Osteoblast (primary cell): ENCODE data around the gene ALKBH1. TPM values are rescaled to one million over a fixed set of nuclear protein-coding genes. Genes with fewer than 3 reads are reported as not detected.
"Not testable (repeated sequence)": the region's sequence is repeated elsewhere in the genome, so short reads cannot be mapped to it uniquely, and the experiment has no call there.

Source experiments
- DNase-seq: peaks from one replicate; pipeline ENCODE4 v3.0.0; 2011; ENCODE audit warnings: low spot score, mixed read lengths; ENCODE audit not compliant: insufficient read length; ENCODE audit errors: missing footprints
- H2AFZ ChIP-seq: 2 replicates; pipeline ENCODE4 v1.6.0; 2011; ENCODE audit warnings: mild to moderate bottlenecking, low read length
- H3K27ac ChIP-seq: 2 replicates; pipeline ENCODE4 v1.5.1; 2011; ENCODE audit warnings: mild to moderate bottlenecking, low read depth, low read length, moderate library complexity
- H3K27me3 ChIP-seq: 2 replicates; pipeline ENCODE4 v1.6.0; 2012; ENCODE audit warnings: mild to moderate bottlenecking, control low read depth, inconsistent platforms, low read length, moderate library complexity; ENCODE audit not compliant: insufficient read depth
- H3K36me3 ChIP-seq: 2 replicates; pipeline ENCODE4 v1.5.1; 2011; ENCODE audit warnings: mild to moderate bottlenecking, low read length, control low read depth, moderate library complexity; ENCODE audit not compliant: insufficient read depth
- H3K4me1 ChIP-seq: 2 replicates; pipeline ENCODE4 v1.5.1; 2011; ENCODE audit warnings: mild to moderate bottlenecking, low read length, control low read depth, moderate library complexity; ENCODE audit not compliant: insufficient read depth
- H3K4me2 ChIP-seq: 2 replicates; pipeline ENCODE4 v1.6.0; 2011; ENCODE audit warnings: mild to moderate bottlenecking, low read length; ENCODE audit not compliant: insufficient read depth
- H3K4me3 ChIP-seq: fragments of 200-600 bp; sonication (generic); 3 replicates; pipeline ENCODE4 v1.5.1; 2012; ENCODE audit warnings: mild to moderate bottlenecking, low read length, inconsistent platforms; ENCODE audit not compliant: insufficient read depth
- H3K79me2 ChIP-seq: 2 replicates; pipeline ENCODE4 v1.6.0; 2012; ENCODE audit warnings: mild to moderate bottlenecking, low read length, control low read depth, inconsistent platforms; ENCODE audit not compliant: insufficient read depth
- H3K9me3 ChIP-seq: 2 replicates; pipeline ENCODE4 v1.5.1; 2011; ENCODE audit warnings: low read depth, low read length, control low read depth
- H4K20me1 ChIP-seq: 2 replicates; pipeline ENCODE4 v1.6.0; 2012; ENCODE audit warnings: mild to moderate bottlenecking, low read length, control low read depth; ENCODE audit not compliant: insufficient read depth
- total RNA-seq: library from RNA; depleted of rRNA; stranded (reverse); fragments of >200 nt; gene quantifications from 2 replicates; pipeline ENCODE4 v1.2.3, GENCODE V29; 2012
- TF ChIP-seq, protein P1 (sequence below): IDR thresholded peaks from 2 replicates; pipeline ENCODE4 v1.5.1; 2011; ENCODE audit warnings: mild to moderate bottlenecking, low read depth, low read length, moderate library complexity; ENCODE audit errors: extremely low read depth

The ALKBH1 gene, protein sequence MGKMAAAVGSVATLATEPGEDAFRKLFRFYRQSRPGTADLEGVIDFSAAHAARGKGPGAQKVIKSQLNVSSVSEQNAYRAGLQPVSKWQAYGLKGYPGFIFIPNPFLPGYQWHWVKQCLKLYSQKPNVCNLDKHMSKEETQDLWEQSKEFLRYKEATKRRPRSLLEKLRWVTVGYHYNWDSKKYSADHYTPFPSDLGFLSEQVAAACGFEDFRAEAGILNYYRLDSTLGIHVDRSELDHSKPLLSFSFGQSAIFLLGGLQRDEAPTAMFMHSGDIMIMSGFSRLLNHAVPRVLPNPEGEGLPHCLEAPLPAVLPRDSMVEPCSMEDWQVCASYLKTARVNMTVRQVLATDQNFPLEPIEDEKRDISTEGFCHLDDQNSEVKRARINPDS
- 7.6 and 9.4 TPM in 2 replicates for total RNA-seq

DNA sequence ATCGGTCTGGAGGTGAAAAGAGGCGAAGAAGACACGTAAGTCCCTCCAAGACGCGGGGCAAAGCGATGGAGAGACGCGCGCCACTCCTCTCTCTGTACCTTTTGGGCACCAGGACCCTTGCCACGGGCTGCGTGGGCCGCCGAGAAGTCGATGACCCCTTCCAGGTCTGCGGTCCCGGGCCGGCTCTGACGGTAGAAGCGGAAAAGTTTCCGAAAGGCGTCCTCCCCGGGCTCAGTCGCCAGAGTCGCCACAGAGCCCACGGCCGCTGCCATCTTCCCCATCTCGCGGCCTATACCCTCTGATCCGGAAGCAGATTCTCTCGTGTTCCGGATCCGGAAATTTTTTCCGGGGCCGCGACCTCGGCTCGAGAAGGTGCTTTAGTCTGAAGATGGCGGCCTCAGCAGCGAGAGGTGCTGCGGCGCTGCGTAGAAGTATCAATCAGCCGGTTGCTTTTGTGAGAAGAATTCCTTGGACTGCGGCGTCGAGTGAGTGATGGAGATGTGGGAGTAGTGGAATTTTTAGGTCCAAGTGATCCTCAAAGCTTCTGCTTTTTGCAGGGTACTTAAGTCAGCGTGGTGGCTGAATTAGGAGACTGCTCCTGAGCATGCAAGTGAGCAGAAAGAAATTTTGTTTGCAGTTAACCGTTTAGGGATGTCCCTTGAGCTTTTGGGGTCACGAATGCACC lies at the start of gene ALKBH1, which contains the start of gene SLIRP:
Gene ALKBH1, minus strand, starts transcription at position 300 of the 685 bp plus-strand sequence. Its CDS starts 19 bp downstream, at position 281.
Gene SLIRP, plus strand, starts transcription at position 380 of the 685 bp plus-strand sequence. Its CDS starts 9 bp downstream, at position 389.
- peaks cover 75% of the 10 kb centered on the region for H3K79me2 ChIP-seq
- DNase-seq: peak; percentile 96
- peak within 1 kb of the TSS; percentile 94 for H3K4me3 ChIP-seq

DNA sequence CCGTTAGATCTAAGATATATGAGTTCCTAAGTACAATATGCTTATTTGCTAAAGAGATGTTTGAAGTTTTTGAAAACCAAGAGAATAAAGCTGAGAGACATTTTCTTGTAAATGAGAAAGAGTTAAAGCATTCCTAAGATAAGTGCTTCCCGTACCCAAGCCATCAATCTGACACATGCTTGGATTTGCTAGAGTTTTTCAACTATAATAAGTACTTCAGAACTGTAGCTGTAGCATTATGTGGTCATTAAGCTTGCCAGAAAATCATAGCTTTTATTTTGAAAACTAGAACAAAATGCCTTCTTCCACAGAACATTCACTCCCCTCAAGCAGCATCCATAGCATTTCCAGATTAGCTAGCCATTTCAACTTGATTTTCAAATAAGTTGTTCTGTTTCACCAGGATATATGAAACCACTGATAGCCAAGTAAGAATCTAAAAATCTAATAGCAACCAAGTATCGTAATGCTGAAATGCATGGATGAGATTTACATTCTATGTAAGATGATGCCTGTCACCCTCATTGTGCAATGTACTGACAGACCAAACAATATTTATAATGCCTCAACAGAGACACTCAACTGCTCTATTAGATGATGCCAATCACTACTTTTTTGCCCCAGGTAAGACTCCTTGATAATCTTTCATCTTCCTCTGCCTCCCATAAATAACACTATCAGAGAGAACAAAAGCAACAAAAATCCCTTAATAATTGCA lies 45.1 kb upstream of the ALKBH1 start:
- no peak overlapping the region for H3K4me2 ChIP-seq
- H4K20me1 ChIP-seq: peaks cover 19% of the 10 kb centered on the region
- peaks cover 50% of the 10 kb centered on the region for H3K79me2 ChIP-seq
- no peak overlapping the region for H2AFZ ChIP-seq
- no peak for DNase-seq
- no peaks in the 10 kb centered on the region for H3K27me3 ChIP-seq
- H3K9me3 ChIP-seq: no peaks in the 10 kb centered on the region
- no peaks in the 10 kb centered on the region for H3K4me1 ChIP-seq
- no peak overlapping the region for H3K4me3 ChIP-seq
- TF ChIP-seq, protein P1, sequence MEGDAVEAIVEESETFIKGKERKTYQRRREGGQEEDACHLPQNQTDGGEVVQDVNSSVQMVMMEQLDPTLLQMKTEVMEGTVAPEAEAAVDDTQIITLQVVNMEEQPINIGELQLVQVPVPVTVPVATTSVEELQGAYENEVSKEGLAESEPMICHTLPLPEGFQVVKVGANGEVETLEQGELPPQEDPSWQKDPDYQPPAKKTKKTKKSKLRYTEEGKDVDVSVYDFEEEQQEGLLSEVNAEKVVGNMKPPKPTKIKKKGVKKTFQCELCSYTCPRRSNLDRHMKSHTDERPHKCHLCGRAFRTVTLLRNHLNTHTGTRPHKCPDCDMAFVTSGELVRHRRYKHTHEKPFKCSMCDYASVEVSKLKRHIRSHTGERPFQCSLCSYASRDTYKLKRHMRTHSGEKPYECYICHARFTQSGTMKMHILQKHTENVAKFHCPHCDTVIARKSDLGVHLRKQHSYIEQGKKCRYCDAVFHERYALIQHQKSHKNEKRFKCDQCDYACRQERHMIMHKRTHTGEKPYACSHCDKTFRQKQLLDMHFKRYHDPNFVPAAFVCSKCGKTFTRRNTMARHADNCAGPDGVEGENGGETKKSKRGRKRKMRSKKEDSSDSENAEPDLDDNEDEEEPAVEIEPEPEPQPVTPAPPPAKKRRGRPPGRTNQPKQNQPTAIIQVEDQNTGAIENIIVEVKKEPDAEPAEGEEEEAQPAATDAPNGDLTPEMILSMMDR: no peak
- H3K36me3 ChIP-seq: peaks cover 40% of the 10 kb centered on the region
- no peak overlapping the region for H3K27ac ChIP-seq

More for the DNA sequence above, at the start of gene ALKBH1, which contains the start of gene SLIRP:
- Histone ChIP-seq H3K4me2 (peak within 1 kb of the TSS; percentile 97), H4K20me1 (peaks cover 23% of the 10 kb centered on the region), H3K4me1 (peaks cover 20% of the 10 kb centered on the region), H2AFZ (peak within 1 kb of the TSS; percentile 94), H3K36me3 (peaks cover 38% of the 10 kb centered on the region), H3K27ac (peak within 1 kb of the TSS; percentile 80), H3K9me3 (no peaks in the 10 kb centered on the region), H3K27me3 (no peaks in the 10 kb centered on the region)
- TF ChIP-seq, protein P1: no peak

DNA sequence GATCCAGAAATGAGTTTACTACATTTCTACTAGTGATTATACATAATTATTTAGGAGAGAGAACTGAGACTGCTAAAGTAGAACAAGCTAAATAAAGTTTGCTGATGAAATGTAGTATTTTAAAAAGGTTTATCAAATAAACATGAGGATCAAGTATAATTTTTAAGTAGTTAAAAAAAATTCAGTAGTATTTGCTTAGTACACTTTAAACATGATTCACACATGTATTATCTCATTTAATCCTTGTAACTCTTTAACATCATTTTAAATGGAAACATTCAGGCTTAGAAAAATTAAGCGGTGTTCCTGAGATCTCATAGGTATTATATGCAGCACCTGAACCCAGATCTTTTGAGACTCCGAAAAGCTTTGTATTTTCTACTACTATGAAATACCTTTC lies 44.4 kb upstream of the ALKBH1 start:
- H3K27ac ChIP-seq: no peak overlapping the region
- no peak overlapping the region for H2AFZ ChIP-seq
- peaks cover 40% of the 10 kb centered on the region for H3K36me3 ChIP-seq
- TF ChIP-seq, protein P1: no peak
- H3K4me1 ChIP-seq: no peaks in the 10 kb centered on the region
- H3K4me3 ChIP-seq: no peak overlapping the region
- H3K27me3 ChIP-seq: no peaks in the 10 kb centered on the region
- H3K4me2 ChIP-seq: no peak overlapping the region
- H4K20me1 ChIP-seq: peaks cover 16% of the 10 kb centered on the region
- no peaks in the 10 kb centered on the region for H3K9me3 ChIP-seq
- H3K79me2 ChIP-seq: peaks cover 43% of the 10 kb centered on the region
- DNase-seq: no peak

DNA sequence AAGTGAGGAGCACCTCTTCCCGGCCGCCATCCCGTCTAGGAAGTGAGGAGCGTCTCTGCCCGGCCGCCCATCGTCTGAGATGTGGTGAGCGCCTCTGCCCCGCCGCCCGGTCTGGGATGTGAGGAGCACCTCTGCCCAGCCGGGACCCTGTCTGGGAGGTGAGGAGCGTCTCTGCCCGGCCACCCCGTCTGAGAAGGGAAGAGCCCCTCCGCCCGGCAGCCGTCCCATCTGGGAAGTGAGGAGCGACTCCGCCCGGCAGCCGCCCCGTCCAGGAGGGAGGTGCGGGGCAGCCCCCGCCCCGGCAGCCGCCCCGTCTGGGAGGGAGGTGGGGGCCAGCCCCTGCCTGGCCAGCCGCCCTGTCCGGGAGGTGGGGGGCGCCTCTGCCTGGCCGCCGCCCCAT lies 39.6 kb upstream of the ALKBH1 start:
- not testable (repeated sequence) for DNase-seq, H3K4me3 ChIP-seq, H3K27ac ChIP-seq, H3K4me1 ChIP-seq, H3K4me2 ChIP-seq, H3K27me3 ChIP-seq, H2AFZ ChIP-seq, H3K9me3 ChIP-seq
- Histone ChIP-seq H3K36me3 (peaks cover 29% of the 10 kb centered on the region), H3K79me2 (peaks cover 32% of the 10 kb centered on the region), H4K20me1 (peaks cover 24% of the 10 kb centered on the region)
